HG03439 (cell line): ENCODE measurements around the gene UVRAG.
"Not testable (repeated sequence)": the region's sequence is repeated elsewhere in the genome, so short reads cannot be mapped to it uniquely, and the experiment has no call there.

Source experiments
- ATAC-seq: cut with Tn5 transposase; IDR thresholded peaks from one replicate; pipeline ENCODE4 v1.9.1; 2021; ENCODE audit warnings: mild to moderate bottlenecking, moderate library complexity; ENCODE audit not compliant: unreplicated experiment

UVRAG gene

GRCh38 chr11:75834728-75835127 lies 19.7 kb downstream of the UVRAG start:
- ATAC-seq, result no peak

DNA sequence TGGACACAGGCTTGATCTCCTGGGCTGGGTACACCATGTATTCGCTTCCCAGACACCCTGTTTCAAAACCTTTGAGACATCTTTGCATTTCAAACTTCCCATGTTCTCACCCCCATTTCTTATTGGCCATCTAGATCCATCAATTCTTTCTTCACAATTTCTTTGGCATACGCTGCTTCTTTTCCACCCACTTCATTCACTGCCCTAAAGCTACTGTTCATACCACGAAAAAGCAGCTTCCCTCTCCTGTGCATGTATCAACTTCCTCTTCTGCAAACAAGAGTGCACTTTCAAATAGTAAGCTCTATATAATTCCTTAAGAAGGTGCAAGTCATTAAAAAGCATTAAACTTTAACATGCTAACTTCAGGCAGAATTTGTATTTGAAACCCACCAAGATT lies 21.4 kb downstream of the UVRAG start:
- ATAC-seq, result no peak

DNA sequence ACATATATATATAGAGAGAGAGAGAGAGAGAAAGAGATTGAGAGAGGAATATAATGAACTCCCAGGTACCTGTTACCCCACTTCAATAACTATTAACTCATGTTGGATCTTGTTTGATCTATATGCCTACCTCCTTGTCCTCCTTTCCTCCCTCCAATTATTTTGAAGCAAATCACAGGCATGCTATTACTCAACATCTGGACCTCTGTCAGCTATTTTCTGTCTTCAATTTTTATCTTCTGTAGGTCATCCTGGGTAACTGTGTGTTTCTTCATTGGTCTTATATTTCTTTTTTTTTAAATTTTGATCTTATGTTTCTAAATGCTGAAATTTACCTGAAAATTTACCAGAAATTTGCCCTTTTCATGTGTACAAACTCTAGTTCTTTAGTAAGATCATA lies 24.8 kb downstream of the UVRAG start:
- no peak for ATAC-seq

DNA sequence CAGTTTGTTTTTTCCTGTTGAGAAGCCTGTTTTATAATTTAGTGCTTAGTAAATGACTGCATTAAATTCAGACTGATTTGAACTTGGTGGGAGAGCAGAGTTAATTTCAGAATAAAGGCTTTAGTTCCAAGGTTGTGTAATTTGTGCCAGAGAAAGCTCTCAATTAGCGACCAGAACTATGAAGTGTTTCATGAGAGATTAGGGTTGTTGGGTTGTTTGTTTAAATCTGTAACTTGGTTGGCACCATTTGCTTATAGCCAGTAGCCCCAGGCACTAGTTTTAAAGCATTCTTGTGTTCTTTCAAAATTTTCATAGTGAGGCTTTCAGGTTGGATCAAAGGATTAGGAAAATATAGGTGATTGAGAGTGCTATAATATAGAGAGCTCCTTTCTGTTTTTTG lies 25.5 kb downstream of the UVRAG start:
- no peak for ATAC-seq

GRCh38 chr11:75841739-75842138 lies 26.7 kb downstream of the UVRAG start:
- no peak for ATAC-seq

GRCh38 chr11:75845324-75845723 lies 30.3 kb downstream of the UVRAG start:
- no peak for ATAC-seq

DNA sequence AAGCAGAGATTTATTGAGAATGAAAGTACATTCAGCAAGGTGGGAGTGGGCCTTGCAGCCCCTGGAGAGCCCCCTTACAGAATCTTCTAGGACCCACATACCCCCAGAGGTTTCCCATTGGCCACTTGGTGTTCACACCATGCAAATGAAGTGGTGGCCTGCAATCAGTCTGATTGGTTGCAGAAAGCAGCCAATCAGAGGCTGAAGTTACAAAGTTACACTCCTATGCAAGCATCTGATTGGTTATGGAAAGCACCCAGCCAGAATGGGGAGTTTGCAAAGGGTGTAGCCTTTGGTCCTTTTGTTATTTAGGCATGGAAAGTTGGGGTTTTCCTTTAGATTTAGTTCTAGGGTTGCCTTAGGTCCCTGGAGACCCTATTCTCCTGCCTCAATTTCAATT lies 34.9 kb downstream of the UVRAG start:
- no peak for ATAC-seq

DNA sequence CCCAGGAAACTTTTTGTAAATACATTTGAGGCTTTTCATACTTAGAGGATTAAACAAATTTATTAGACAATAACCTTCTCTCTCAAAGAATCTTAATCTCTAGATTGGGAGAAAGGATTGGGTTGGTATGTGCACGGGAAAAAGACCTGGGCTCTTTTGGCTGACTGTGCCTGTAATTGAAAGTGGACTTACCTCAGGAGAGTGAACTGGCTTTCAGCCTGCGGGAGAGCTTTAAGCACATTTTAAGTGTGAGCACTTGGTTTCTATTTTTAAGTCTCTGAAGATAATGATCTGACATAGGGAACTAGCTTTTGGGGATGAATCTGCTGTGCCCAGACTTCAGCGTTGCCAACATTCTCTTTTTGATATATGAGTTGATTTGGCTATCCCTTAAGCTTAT lies 35.8 kb downstream of the UVRAG start:
- no peak for ATAC-seq

GRCh38 chr11:75851203-75851602 lies 36.2 kb downstream of the UVRAG start:
- ATAC-seq, result no peak

DNA sequence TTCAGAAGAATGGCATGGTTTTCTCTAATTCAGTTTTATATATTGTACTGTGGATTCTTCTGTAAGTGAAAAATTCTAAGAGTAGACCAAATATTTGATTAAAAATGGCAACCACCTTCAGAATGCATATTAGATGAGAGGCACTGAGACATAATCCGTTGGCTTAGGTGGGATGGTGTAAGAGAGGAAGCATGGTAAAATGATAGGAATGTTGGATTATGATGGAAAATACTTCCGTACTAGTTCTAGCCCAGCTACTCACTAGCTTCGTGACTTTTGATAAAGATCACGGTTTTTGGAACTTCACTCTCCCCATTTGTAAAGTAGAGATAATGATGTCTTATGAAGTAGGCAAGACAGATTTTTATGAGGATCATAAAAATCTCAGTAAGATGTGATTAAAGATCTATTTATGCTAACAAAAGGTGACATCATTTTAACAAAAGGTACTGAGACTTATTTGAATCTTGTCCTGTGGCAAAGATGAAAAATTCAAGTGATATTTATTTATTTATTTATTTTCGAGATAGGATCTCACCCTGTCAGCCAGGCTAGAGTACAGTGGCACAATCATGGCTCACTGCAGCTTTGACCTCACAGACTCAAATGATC lies 37.5 kb downstream of the UVRAG start:
- ATAC-seq, result no peak

DNA sequence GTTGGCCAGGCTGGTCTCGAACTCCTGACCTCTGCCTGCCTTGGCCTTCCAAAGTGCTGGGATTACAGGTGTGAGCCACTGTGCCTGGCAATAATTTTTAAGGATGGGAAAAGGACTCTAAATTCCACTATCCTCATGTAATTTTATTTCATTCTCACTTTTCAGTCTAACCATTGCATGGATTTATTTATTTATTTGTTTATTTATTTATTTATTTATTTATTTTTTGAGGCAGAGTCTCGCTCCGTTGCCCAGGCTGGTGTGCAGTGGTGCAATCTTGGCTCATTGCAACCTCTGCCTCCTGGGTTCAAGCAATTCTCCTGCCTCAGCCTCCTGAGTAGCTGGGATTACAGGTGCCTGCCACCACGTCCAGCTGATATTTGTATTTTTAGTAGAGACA lies 38.6 kb downstream of the UVRAG start:
- ATAC-seq, result not testable (repeated sequence)

GRCh38 chr11:75853971-75854370 lies 39.0 kb downstream of the UVRAG start:
- no peak for ATAC-seq

DNA sequence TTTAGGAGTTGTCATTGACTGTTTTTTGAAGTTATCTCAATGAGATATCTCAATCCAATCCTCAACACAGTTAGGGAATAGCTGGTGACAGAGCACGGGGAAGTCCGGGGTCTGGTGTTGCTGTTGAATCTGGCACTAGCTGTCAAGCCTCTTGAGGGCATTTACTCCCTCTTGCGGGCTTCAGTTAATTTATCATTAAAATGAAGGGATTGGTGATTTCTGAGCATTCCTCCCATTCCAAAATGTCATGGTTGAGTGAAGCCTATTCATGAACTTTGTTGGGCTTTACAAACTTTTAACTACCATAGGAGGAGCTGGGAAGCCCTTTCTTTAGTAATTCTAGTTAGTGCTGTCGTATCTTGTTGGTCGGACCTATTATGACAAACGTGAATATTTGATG lies 40.2 kb downstream of the UVRAG start:
- no peak for ATAC-seq

- no peak for ATAC-seq
These were observed 41.9 kb downstream of the UVRAG start for GRCh38 chr11:75856912-75857311.

GRCh38 chr11:75858042-75858441 lies 43.0 kb downstream of the UVRAG start:
- ATAC-seq, result no peak

GRCh38 chr11:75858613-75859012 lies 43.6 kb downstream of the UVRAG start:
- ATAC-seq, result no peak

- ATAC-seq, result no peak
These were observed 44.6 kb downstream of the UVRAG start for GRCh38 chr11:75859614-75860013.

DNA sequence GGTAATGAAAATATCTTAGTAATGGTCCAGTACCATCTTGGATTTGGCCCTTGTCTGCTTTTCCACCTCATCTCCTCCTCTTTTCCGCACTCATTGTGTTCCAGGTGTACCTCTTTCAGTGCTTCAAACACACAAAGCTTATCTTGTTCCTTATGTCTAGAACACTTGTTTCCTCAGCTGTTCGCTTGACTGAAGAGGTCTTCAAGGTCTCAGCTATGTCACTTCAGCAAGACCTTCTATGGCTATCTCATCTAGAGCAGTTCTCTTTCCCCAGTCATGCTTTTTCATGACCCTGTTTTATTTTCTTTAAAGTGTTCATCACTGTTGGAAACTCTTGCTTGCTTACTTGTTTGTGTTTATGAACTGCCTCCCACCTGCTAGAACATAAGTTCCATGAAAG lies 47.4 kb downstream of the UVRAG start:
- ATAC-seq, result no peak

- no peak for ATAC-seq
These were observed 52.9 kb downstream of the UVRAG start for GRCh38 chr11:75867778-75868374.

DNA sequence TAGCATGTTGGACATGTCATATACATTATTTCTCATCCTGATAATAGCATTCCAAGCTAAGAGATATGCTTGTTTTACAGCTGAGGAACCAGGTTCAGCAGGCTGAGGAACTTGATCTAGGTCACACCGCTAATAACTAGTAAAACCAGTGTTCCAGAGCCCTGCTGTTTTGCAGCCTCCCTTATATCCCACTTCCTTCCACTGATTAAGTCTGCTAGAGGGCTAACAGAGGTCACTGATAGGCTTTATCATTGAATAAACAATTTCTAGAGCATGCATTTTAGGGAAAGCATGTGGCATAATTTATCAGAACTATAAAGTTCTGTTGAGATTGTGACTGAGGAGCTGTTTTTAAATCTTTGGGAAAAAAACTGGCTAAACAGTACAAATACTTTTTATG lies 54.0 kb downstream of the UVRAG start:
- no peak for ATAC-seq

DNA sequence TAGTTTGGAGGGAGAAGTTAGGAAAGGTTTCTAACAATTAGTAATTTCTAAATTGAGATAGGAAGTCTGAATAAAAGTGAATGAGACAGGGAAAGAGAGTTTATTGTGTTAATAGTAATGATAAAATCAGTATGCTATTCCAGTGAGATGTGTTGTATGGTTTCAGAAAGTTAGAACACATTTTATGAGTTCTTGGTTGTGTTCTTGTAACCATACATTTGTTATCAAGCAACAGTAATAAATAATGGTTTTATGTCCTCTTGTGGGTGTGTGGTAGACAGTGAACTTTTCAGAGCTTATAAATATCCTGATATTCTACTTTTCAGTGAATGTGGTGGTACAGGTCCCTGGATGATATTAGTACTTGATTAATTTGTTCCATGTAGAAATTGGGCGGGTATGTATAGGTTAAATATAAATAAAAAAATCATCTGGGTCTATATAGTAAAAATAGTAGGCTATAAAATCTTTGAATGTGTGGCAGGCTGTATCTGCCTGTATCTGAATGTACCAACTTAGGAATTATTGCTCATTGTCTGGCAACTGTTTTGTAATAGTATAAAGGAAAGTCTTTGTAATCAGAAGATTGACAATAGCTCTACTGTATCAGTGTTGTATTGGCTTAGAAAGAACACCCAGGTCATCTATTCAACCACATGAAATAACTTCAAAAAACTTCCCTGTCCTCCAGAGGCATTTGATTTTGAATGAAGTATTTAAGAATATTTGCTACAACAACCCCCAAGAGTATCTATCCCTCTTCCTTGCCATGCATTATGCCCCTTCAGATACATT lies 54.8 kb downstream of the UVRAG start:
- no peak for ATAC-seq

DNA sequence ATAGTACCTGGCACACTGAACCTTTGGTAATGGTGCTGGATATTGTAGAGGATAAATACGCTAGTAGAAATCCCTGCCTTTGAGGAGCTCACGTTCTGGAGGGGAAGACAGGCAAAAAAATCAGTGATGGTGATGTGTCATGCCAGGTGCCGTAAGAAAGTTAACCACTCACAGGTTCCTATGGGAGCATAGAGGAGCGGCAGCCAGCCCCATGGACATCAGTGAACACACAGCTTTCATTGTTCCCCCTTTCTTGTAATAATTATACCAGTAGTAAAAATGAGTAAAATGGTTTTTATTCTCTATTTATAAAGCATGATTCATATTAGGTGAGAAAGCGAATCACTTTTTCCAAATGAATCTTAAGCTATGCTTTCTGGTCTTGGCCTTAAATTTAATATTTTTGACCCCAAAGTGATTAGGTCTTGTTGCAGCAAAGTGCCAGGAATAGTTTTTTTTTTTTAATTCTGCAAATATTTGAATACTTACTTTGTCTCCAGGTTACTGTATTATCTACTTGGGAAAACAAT lies 57.9 kb downstream of the UVRAG start:
- ATAC-seq, result no peak
